Naive thymus-derived CD4-positive, alpha-beta T cell (primary cell): ENCODE results near the gene DLG2. TPM values are rescaled to one million over a fixed set of nuclear protein-coding genes. Genes with fewer than 3 reads are reported as not detected.

Source experiments
- ATAC-seq: fragments of 150-1000 bp; cut with Tn5 transposase; 2 replicates; pipeline ENCODE4 v1.10.0; 2021; ENCODE audit warnings: mild to moderate bottlenecking, moderate library complexity
- CTCF ChIA-PET: fragments of 350-600 bp; sonication (Branson Sonifier 250); formaldehyde crosslinking; loops from one replicate; lab custom pipeline; 2021; ENCODE audit warnings: antibody characterized with exemption; lab: Charles Lee
- POLR2A ChIA-PET: fragments of 350-600 bp; sonication (Branson Sonifier 250); formaldehyde crosslinking; loops from one replicate; lab custom pipeline; 2021; ENCODE audit warnings: antibody characterized with exemption, inconsistent platforms; lab: Charles Lee
- DNase-seq, 9 donors: peaks; one replicate each; pipeline versions ENCODE4 v3.0.0 to v3.0.0-alpha.2; 2020 to 2022; ENCODE audit warnings: mixed read lengths in 1 of 9
- H3K27ac ChIP-seq: one replicate; pipeline ENCODE4 v1.7.0; 2013; ENCODE audit warnings: mild to moderate bottlenecking, low read depth, low read length, moderate library complexity
- H3K27me3 ChIP-seq, 2 donors: one replicate each; pipeline ENCODE4 v1.7.0; 2013; ENCODE audit warnings: low read length in 2 of 2, mild to moderate bottlenecking in 2 of 2, moderate library complexity in 2 of 2; ENCODE audit not compliant: control insufficient read depth in 2 of 2, insufficient read depth in 2 of 2
- H3K36me3 ChIP-seq, 3 experiments: 1 replicate in 2 of 3; 2 replicates in 1 of 3; pipeline ENCODE4 v1.7.0; 2013; ENCODE audit warnings: low read length in 3 of 3, mild to moderate bottlenecking in 3 of 3, moderate library complexity in 1 of 3; ENCODE audit not compliant: insufficient read depth in 3 of 3, control insufficient read depth in 2 of 3
- H3K4me1 ChIP-seq, 2 donors: one replicate each; pipeline ENCODE4 v1.7.0; 2013; ENCODE audit warnings: low read length in 2 of 2, mild to moderate bottlenecking in 2 of 2, moderate library complexity in 1 of 2; ENCODE audit not compliant: control insufficient read depth in 2 of 2, insufficient read depth in 2 of 2
- H3K4me3 ChIP-seq: 2 replicates; pipeline ENCODE4 v1.7.0; 2013; ENCODE audit warnings: mild to moderate bottlenecking, low read length
- H3K9me3 ChIP-seq, 3 experiments: 1 replicate in 2 of 3; 2 replicates in 1 of 3; pipeline ENCODE4 v1.7.0; 2013; ENCODE audit warnings: low read length in 3 of 3; ENCODE audit not compliant: control insufficient read depth in 2 of 3
- H3K27ac Mint-ChIP-seq, 9 donors: one replicate each; pipeline ENCODE4 v1.8.0; 2020 to 2022; ENCODE audit warnings: mixed read lengths in 9 of 9, mild to moderate bottlenecking in 8 of 9, moderate library complexity in 5 of 9, inconsistent platforms in 2 of 9
- H3K27me3 Mint-ChIP-seq, 5 donors: one replicate each; pipeline ENCODE4 v1.8.0; 2021 to 2022; ENCODE audit warnings: mixed read lengths in 5 of 5, mild to moderate bottlenecking in 1 of 5
- H3K36me3 Mint-ChIP-seq, 5 donors: one replicate each; pipeline ENCODE4 v1.8.0; 2020 to 2022; ENCODE audit warnings: mixed read lengths in 5 of 5, mild to moderate bottlenecking in 3 of 5, inconsistent platforms in 1 of 5
- H3K4me1 Mint-ChIP-seq, 7 donors: one replicate each; pipeline ENCODE4 v1.8.0; 2020 to 2022; ENCODE audit warnings: mixed read lengths in 7 of 7, mild to moderate bottlenecking in 3 of 7, inconsistent platforms in 1 of 7
- H3K4me3 Mint-ChIP-seq, 10 donors: one replicate each; pipeline ENCODE4 v1.8.0; 2020 to 2022; ENCODE audit warnings: mild to moderate bottlenecking in 10 of 10, mixed read lengths in 10 of 10, moderate library complexity in 6 of 10, inconsistent platforms in 2 of 10
- H3K9me3 Mint-ChIP-seq, 11 donors: one replicate each; pipeline ENCODE4 v1.8.0; 2020 to 2022; ENCODE audit warnings: mixed read lengths in 11 of 11, mild to moderate bottlenecking in 4 of 11, inconsistent platforms in 1 of 11, moderate library complexity in 1 of 11
- intact Hi-C, 2 donors: fragments of 100-400 bp; cut with micrococcal nuclease; formaldehyde crosslinking; loops; one replicate each; pipeline ENCODE4 v1.15.1; 2023
- polyA plus RNA-seq, 2 donors: library from polyadenylated mRNA; unstranded; fragments of 300-500 nt; fragmentation: Illumina TruSeq; gene quantifications; one replicate each; pipeline ENCODE4 v1.2.3, GENCODE V29; 2021
- total RNA-seq, 6 experiments: library from RNA in 5 of 6; stranded (reverse) in 5 of 6; gene quantifications; 1 replicate in 5 of 6; 2 replicates in 1 of 6; pipeline ENCODE4 v1.2.3 and lab custom pipeline; 2021 to 2026

DLG2 gene
- total and polyA plus RNA-seq, 7 experiments from 2014 or later = 0.64 to 6.1 (median 3.7) TPM

DNA sequence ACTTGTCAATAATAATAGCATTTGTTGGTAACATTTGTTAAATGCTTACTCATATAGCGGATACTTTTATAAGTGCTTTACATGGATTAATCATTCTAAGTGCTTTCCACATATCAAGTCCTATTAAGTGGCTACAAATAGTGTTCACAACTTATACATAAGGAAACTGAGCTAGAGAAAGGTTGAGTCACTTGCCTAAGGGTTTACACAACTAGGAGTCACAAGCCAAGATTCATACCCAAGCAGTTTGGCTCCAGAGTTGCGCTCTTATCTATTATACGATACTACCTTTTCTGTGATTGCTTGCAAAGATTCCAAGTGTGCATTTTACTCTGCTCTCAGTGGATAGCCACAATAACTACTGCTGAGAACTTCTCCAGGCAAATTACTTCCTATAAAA is 2125.1 kb downstream of the DLG2 start:
- ChIA-PET POLR2A (no interaction called here), CTCF (no interaction called here)
- intact Hi-C loops = loop anchor here in 1 of 2 donors (10.0 kb wide), 1 partner anchor 1667 kb away; no protein-coding TSS in a partner anchor
- Mint-ChIP-seq H3K36me3 (no peaks in the 10 kb centered on the region), H3K4me1 (no peaks in the 10 kb centered on the region), H3K27ac (no peak overlapping the region), H3K27me3 (peaks cover 0 to 22% (median 4%) of the 10 kb centered on the region in 5 donors), H3K4me3 (no peak overlapping the region), H3K9me3 (peaks cover 0 to 5% (median 0%) of the 10 kb centered on the region in 11 donors)
- no peak overlapping the region for H3K4me3 ChIP-seq
- no peaks in the 10 kb centered on the region for H3K4me1 ChIP-seq
- no peaks in the 10 kb centered on the region for H3K36me3 ChIP-seq
- H3K9me3 ChIP-seq = no peaks in the 10 kb centered on the region
- no peaks in the 10 kb centered on the region for H3K27me3 ChIP-seq
- no peak for ATAC-seq
- no peak for DNase-seq
- no peak overlapping the region for H3K27ac ChIP-seq

DNA sequence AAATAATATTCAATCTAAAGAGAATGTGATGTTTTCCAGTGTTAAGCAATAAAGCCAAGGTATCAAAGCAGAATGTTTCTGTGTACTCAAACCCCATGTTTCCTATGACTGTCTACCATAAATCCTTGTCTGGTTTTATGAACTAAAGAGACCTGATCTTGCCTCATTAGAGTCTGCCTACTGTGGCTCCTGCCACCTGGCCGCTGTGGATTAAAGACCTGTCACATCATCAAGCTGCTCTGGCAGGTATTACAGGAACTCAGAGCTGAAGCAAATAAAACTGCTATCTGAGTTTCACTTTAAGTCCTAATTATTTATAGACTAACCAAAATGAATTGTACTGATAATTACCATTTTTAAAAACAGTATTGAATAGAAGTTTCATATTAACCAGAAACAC is 2133.2 kb downstream of the DLG2 start:
- intact Hi-C loops = no loop called here
- H3K9me3 ChIP-seq = no peaks in the 10 kb centered on the region
- H3K4me3 ChIP-seq = no peak overlapping the region
- Mint-ChIP-seq H3K27ac (no peak overlapping the region), H3K36me3 (no peaks in the 10 kb centered on the region), H3K9me3 (peaks cover 0 to 5% (median 0%) of the 10 kb centered on the region in 11 donors), H3K4me3 (no peak overlapping the region), H3K27me3 (peaks cover 4 to 24% (median 17%) of the 10 kb centered on the region in 5 donors), H3K4me1 (no peaks in the 10 kb centered on the region)
- ATAC-seq (no peak), DNase-seq (no peak)
- ChIA-PET POLR2A (no interaction called here), CTCF (no interaction called here)
- H3K4me1 ChIP-seq = no peaks in the 10 kb centered on the region
- H3K36me3 ChIP-seq = no peaks in the 10 kb centered on the region
- H3K27me3 ChIP-seq = no peaks in the 10 kb centered on the region
- H3K27ac ChIP-seq = no peak overlapping the region

DNA sequence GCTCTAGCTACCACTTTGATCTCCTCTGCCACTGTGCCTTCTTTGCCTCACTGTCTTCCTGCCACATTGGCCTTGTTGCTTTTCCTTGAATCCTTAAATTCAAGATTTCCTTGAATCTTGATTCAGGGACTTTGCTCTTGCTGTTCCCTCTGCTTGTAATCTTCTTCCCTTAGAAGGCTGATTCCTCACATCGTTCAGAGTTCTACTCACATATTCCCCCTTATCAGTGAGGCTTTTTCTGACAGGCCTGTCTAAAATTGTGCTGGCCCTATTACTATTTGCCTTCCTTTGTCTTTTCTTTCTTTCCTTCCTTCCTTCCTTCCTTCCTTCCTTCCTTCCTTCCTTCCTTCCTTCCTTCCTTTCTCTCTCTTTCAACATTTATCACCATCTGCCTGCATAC is 2134.1 kb downstream of the DLG2 start:
- no peak overlapping the region for H3K4me3 Mint-ChIP-seq
- intact Hi-C loops = no loop called here
- Histone ChIP-seq H3K4me1 (no peaks in the 10 kb centered on the region), H3K27ac (no peak overlapping the region), H3K27me3 (no peaks in the 10 kb centered on the region), H3K36me3 (no peaks in the 10 kb centered on the region), H3K9me3 (no peaks in the 10 kb centered on the region), H3K4me3 (no peak overlapping the region)
- H3K27me3 Mint-ChIP-seq = peaks cover 2 to 20% (median 17%) of the 10 kb centered on the region in 5 donors
- ATAC-seq (no peak), DNase-seq (no peak)
- no peaks in the 10 kb centered on the region for H3K4me1 Mint-ChIP-seq
- POLR2A ChIA-PET = no interaction called here
- H3K36me3 Mint-ChIP-seq = no peaks in the 10 kb centered on the region
- no peak overlapping the region for H3K27ac Mint-ChIP-seq
- H3K9me3 Mint-ChIP-seq = peaks cover 0 to 5% (median 0%) of the 10 kb centered on the region in 11 donors
- CTCF ChIA-PET = no interaction called here

DNA sequence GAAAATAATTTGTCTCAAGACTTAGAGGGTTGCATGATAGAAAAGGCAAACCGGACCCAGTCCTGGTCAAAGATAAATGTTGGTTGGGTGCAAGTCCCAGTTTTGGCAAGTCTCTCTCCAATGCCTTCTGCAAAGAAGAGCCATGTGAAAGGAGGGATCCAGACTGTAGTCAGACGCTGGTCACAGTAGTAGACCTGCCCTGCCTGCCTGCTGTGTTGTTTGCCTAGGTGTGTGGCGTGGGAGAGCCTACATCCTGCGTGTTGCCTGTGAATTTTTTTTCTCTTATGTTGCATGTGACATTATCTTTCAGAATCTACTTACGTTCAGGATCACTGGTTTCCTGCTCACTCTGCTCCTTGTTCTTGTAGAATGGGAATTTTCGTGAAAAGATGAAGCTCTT is 2143.3 kb downstream of the DLG2 start:
- no peak overlapping the region for H3K4me3 ChIP-seq
- H3K27me3 ChIP-seq = no peaks in the 10 kb centered on the region
- intact Hi-C loops = no loop called here
- no peaks in the 10 kb centered on the region for H3K9me3 ChIP-seq
- no peaks in the 10 kb centered on the region for H3K4me1 Mint-ChIP-seq
- H3K36me3 ChIP-seq = no peaks in the 10 kb centered on the region
- H3K27ac Mint-ChIP-seq = no peak overlapping the region
- H3K9me3 Mint-ChIP-seq = peaks cover 0 to 2% (median 0%) of the 10 kb centered on the region in 11 donors
- ATAC-seq = no peak
- CTCF ChIA-PET = no interaction called here
- no peaks in the 10 kb centered on the region for H3K36me3 Mint-ChIP-seq
- no peaks in the 10 kb centered on the region for H3K4me1 ChIP-seq
- POLR2A ChIA-PET = no interaction called here
- H3K4me3 Mint-ChIP-seq = no peak overlapping the region
- DNase-seq = no peak
- H3K27me3 Mint-ChIP-seq = peaks cover 0 to 23% (median 13%) of the 10 kb centered on the region in 5 donors
- H3K27ac ChIP-seq = no peak overlapping the region

DNA sequence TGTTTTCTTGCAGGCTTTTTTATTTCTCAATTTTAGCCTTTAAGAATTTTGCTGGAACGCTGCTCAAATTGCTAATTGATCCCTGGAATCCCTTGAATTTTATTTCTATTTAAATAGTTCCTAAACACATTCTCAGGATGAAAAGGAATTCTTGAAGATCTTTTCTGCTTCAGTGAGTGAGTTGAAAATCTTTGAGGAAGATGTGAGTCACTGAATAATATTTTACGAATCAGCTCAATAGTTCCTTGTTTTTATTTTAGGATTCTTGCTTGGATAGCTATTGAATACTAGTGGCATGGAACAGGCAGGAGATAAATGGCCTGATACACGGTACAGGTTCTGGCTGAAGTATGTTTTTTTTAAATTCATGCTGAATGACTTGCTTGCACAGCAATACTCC is 2146.3 kb downstream of the DLG2 start:
- H3K36me3 Mint-ChIP-seq = no peaks in the 10 kb centered on the region
- H3K9me3 Mint-ChIP-seq = peaks cover 0 to 3% (median 0%) of the 10 kb centered on the region in 11 donors
- ATAC-seq (no peak), DNase-seq (no peak)
- H3K27ac ChIP-seq = no peak overlapping the region
- no peaks in the 10 kb centered on the region for H3K27me3 ChIP-seq
- no peaks in the 10 kb centered on the region for H3K4me1 Mint-ChIP-seq
- H3K27ac Mint-ChIP-seq = no peak overlapping the region
- H3K27me3 Mint-ChIP-seq = peaks cover 0 to 29% (median 21%) of the 10 kb centered on the region in 5 donors
- no peaks in the 10 kb centered on the region for H3K4me1 ChIP-seq
- no peak overlapping the region for H3K4me3 Mint-ChIP-seq
- intact Hi-C loops = no loop called here
- ChIA-PET CTCF (no interaction called here), POLR2A (no interaction called here)
- H3K9me3 ChIP-seq = no peaks in the 10 kb centered on the region
- H3K36me3 ChIP-seq = no peaks in the 10 kb centered on the region
- no peak overlapping the region for H3K4me3 ChIP-seq

DNA sequence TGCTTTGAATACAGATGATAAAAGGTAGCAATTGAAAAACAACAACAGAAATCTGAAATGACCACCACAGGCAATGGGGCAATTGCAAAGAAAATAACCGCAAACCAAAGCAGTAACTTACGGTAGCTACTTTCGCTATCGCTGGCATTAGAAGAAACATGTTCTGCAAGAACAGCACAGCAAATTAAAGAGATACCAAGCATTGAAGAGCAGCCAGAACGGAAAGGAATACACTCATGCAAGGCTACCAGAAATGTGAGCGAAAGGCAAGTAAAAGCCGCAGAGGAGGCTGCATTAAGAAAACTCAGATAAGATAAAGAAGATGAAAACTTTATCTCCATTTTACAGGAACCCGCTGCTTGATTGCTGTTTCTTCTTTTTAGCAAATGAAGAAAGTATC is 2146.9 kb downstream of the DLG2 start:
- H3K9me3 Mint-ChIP-seq = peaks cover 0 to 4% (median 0%) of the 10 kb centered on the region in 11 donors
- ATAC-seq = no peak

GRCh38 chr11:83477772-83478171 is 2149.4 kb downstream of the DLG2 start:
- H3K4me3 ChIP-seq = no peak overlapping the region
- no peaks in the 10 kb centered on the region for H3K4me1 ChIP-seq
- Mint-ChIP-seq H3K27ac (no peak overlapping the region), H3K4me3 (no peak overlapping the region), H3K27me3 (peaks cover under 1 to 27% (median 21%) of the 10 kb centered on the region in 5 donors), H3K36me3 (no peaks in the 10 kb centered on the region), H3K9me3 (peaks cover 0 to 4% (median 0%) of the 10 kb centered on the region in 11 donors), H3K4me1 (no peaks in the 10 kb centered on the region)
- H3K36me3 ChIP-seq = no peaks in the 10 kb centered on the region
- H3K27ac ChIP-seq = no peak overlapping the region
- H3K27me3 ChIP-seq = no peaks in the 10 kb centered on the region
- ATAC-seq = no peak
- no peak for DNase-seq
- no peaks in the 10 kb centered on the region for H3K9me3 ChIP-seq
- ChIA-PET CTCF (no interaction called here), POLR2A (no interaction called here)
- intact Hi-C loops = no loop called here

More for the DNA sequence above, 2146.9 kb downstream of the DLG2 start:
- ChIA-PET POLR2A (no interaction called here), CTCF (no interaction called here)
- Mint-ChIP-seq H3K4me3 (no peak overlapping the region), H3K27me3 (peaks cover 0 to 33% (median 21%) of the 10 kb centered on the region in 5 donors), H3K36me3 (no peaks in the 10 kb centered on the region), H3K4me1 (no peaks in the 10 kb centered on the region), H3K27ac (no peak overlapping the region)
- H3K27ac ChIP-seq = no peak overlapping the region
- intact Hi-C loops = no loop called here
- H3K4me3 ChIP-seq = no peak overlapping the region
- no peaks in the 10 kb centered on the region for H3K9me3 ChIP-seq
- H3K27me3 ChIP-seq = no peaks in the 10 kb centered on the region
- H3K36me3 ChIP-seq = no peaks in the 10 kb centered on the region
- H3K4me1 ChIP-seq = no peaks in the 10 kb centered on the region
- no peak for DNase-seq
